ENCODE measurements around the gene CALHM5.

- TF ChIP-seq, protein P1, sequence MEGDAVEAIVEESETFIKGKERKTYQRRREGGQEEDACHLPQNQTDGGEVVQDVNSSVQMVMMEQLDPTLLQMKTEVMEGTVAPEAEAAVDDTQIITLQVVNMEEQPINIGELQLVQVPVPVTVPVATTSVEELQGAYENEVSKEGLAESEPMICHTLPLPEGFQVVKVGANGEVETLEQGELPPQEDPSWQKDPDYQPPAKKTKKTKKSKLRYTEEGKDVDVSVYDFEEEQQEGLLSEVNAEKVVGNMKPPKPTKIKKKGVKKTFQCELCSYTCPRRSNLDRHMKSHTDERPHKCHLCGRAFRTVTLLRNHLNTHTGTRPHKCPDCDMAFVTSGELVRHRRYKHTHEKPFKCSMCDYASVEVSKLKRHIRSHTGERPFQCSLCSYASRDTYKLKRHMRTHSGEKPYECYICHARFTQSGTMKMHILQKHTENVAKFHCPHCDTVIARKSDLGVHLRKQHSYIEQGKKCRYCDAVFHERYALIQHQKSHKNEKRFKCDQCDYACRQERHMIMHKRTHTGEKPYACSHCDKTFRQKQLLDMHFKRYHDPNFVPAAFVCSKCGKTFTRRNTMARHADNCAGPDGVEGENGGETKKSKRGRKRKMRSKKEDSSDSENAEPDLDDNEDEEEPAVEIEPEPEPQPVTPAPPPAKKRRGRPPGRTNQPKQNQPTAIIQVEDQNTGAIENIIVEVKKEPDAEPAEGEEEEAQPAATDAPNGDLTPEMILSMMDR (IDR thresholded peaks at IDR 0.05 in 2 of 3, conservative IDR thresholded peaks at IDR 0.05 in 1 of 3; ENCODE audit: control insufficient read depth in 2 of 3, extremely low read depth in 1 of 3, insufficient read depth in 1 of 3, low read depth in 3 of 3, low read length in 3 of 3): no peak
- TF ChIP-seq, protein P2, sequence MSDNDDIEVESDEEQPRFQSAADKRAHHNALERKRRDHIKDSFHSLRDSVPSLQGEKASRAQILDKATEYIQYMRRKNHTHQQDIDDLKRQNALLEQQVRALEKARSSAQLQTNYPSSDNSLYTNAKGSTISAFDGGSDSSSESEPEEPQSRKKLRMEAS (IDR thresholded peaks at IDR 0.05; ENCODE audit: low read depth, low read length): no peak
- no peak for TF ChIP-seq FOS (IDR thresholded peaks at IDR 0.05; ENCODE audit: borderline replicate concordance, extremely low read depth, insufficient read length)
- TF ChIP-seq RFX5 (IDR thresholded peaks at IDR 0.05; ENCODE audit: low read depth, low read length): no peak
- TF ChIP-seq SUZ12 (IDR thresholded peaks at IDR 0.05; ENCODE audit: unreplicated experiment): no peak
These were observed 14.2 kb upstream of the CALHM5 start for GRCh38 chr6:116497113-116497676.
